ENCODE measurements around the gene ZNF836. TPM values are rescaled to one million over a fixed set of nuclear protein-coding genes. Genes with fewer than 3 reads are reported as not detected.

The ZNF836 gene
- total and polyA plus RNA-seq, 2 of the 13 experiments (the other 11 are each of a cell fraction or from before 2014, with no cell fraction given): 1.6 to 5.3 TPM

GRCh38 chr19:52189735-52190486 lies 18.5 kb upstream of the ZNF836 start, which contains the start of gene PPP2R1A (continued):
- TF ChIP-seq NONO (IDR thresholded peaks at IDR 0.05) (no peak), NONO (CRISPR knock-in tag; conservative IDR thresholded peaks at IDR 0.05) (peak; percentile 39; the same call in 1 of the 2 replicates), SALL1 (CRISPR knock-in tag; IDR thresholded peaks at IDR 0.05) (peak; percentile 54; the same call in 1 of the 2 replicates), SRSF1 (optimal IDR thresholded peaks at IDR 0.05; ENCODE audit: low read depth, low read length) (peak; percentile 60), HNRNPLL (IDR thresholded peaks at IDR 0.05; ENCODE audit: low read depth, low read length, poor library complexity, severe bottlenecking) (peak; percentile 74), KAT8 (CRISPR knock-in tag; IDR thresholded peaks at IDR 0.05) (peak; percentile 85), DMAP1 (CRISPR knock-in tag; IDR thresholded peaks at IDR 0.05) (peak; percentile 92; the same call in 1 of the 2 replicates), SKI (IDR thresholded peaks at IDR 0.05; ENCODE audit: partially characterized antibody) (peak; percentile 17), GATAD2A (CRISPR knock-in tag; IDR thresholded peaks at IDR 0.05) (peak; percentile 9; the same call in 1 of the 2 replicates), BORCS8-MEF2B (CRISPR knock-in tag; IDR thresholded peaks at IDR 0.05) (peak; percentile 76), POGK (CRISPR knock-in tag; conservative IDR thresholded peaks at IDR 0.05) (peak; percentile 41; the same call in 1 of the 2 replicates), ZBTB2 (CRISPR knock-in tag; IDR thresholded peaks at IDR 0.05; ENCODE audit: low read depth) (peak; percentile 17; the same call in 1 of the 2 replicates), DDIT3 (CRISPR knock-in tag; IDR thresholded peaks at IDR 0.05) (no peak), HNF1A (IDR thresholded peaks at IDR 0.05; ENCODE audit: low read depth) (peak; percentile 12; the same call in 1 of the 2 replicates), HNF1A (CRISPR knock-in tag; IDR thresholded peaks at IDR 0.05; ENCODE audit: borderline replicate concordance) (peak; percentile 78), DNMT3B (CRISPR knock-in tag; conservative IDR thresholded peaks at IDR 0.05) (0 out of 2 replicates have a peak, but pooled peaks have one; percentile 56), RBM39 (IDR thresholded peaks at IDR 0.05; ENCODE audit: low read depth, low read length, poor library complexity, severe bottlenecking) (peak; percentile 92), ZNF343 (CRISPR knock-in tag; IDR thresholded peaks at IDR 0.05) (peak; percentile 68; the same call in 1 of the 2 replicates), ZNF101 (CRISPR knock-in tag; IDR thresholded peaks at IDR 0.05; ENCODE audit: borderline replicate concordance, low read depth) (no peak), TBL1XR1 (IDR thresholded peaks at IDR 0.05; ENCODE audit: borderline replicate concordance, low read length, partially characterized antibody) (peak; percentile 12), THAP11 (CRISPR knock-in tag; IDR thresholded peaks at IDR 0.05) (peak; percentile 87), SNAI1 (CRISPR knock-in tag; IDR thresholded peaks at IDR 0.05; ENCODE audit: borderline replicate concordance) (peak; percentile 89; the same call in 1 of the 2 replicates)

All from HepG2 (cell line).